Keratinocyte (primary cell): ENCODE data around the gene CELA2B. TPM values are rescaled to one million over a fixed set of nuclear protein-coding genes. Genes with fewer than 3 reads are reported as not detected.

Experiments
- DNase-seq: peaks from one replicate; pipeline ENCODE4 v3.0.0-alpha.2; 2011; ENCODE audit warnings: low read depth, missing footprints, low spot score
- FAIRE-seq: peaks from 2 replicates; lab custom pipeline; 2011; peaks lifted over from hg19 to GRCh38; lab: Jason Lieb, UNC
- H2AFZ ChIP-seq: 2 replicates; pipeline ENCODE4 v1.6.0; 2012; ENCODE audit warnings: low read length, control low read depth, inconsistent platforms; ENCODE audit not compliant: control insufficient read depth
- H3K27ac ChIP-seq: 2 replicates; pipeline ENCODE4 v1.5.1; 2011; ENCODE audit warnings: low read length; ENCODE audit not compliant: control insufficient read depth, insufficient read depth
- H3K27me3 ChIP-seq: 3 replicates; pipeline ENCODE4 v1.6.0; 2011; ENCODE audit warnings: low read length; ENCODE audit not compliant: control insufficient read depth, insufficient read depth; ENCODE audit errors: extremely low read depth
- H3K36me3 ChIP-seq, 2 experiments: 2 replicates in 1 of 2; 3 replicates in 1 of 2; pipeline ENCODE4 v1.5.1; 2011; ENCODE audit warnings: low read length in 2 of 2, mild to moderate bottlenecking in 1 of 2; ENCODE audit not compliant: control insufficient read depth in 2 of 2, insufficient read depth in 2 of 2; ENCODE audit errors: extremely low read depth in 1 of 2
- H3K4me1 ChIP-seq: 3 replicates; pipeline ENCODE4 v1.5.1; 2011; ENCODE audit warnings: low read length; ENCODE audit not compliant: control insufficient read depth, insufficient read depth; ENCODE audit errors: extremely low read depth
- H3K4me2 ChIP-seq: 3 replicates; pipeline ENCODE4 v1.6.0; 2011; ENCODE audit warnings: low read depth, low read length; ENCODE audit not compliant: control insufficient read depth, insufficient read depth; ENCODE audit errors: extremely low read depth
- H3K4me3 ChIP-seq, 3 experiments: fragments of 200-600 bp in 1 of 3; sonication (generic) in 1 of 3; 2 replicates in 2 of 3; 3 replicates in 1 of 3; pipeline ENCODE4 v1.5.1; 2011 to 2016; ENCODE audit warnings: low read length in 3 of 3, mild to moderate bottlenecking in 3 of 3, control low read depth in 2 of 3, inconsistent platforms in 1 of 3, low read depth in 1 of 3, mixed read lengths in 1 of 3, mixed run types in 1 of 3, moderate library complexity in 1 of 3; ENCODE audit not compliant: control insufficient read depth in 2 of 3, insufficient read depth in 2 of 3; ENCODE audit errors: extremely low read depth in 1 of 3
- H3K79me2 ChIP-seq: 2 replicates; pipeline ENCODE4 v1.6.0; 2012; ENCODE audit warnings: low read length; ENCODE audit not compliant: control insufficient read depth, insufficient read depth
- H3K9ac ChIP-seq: 3 replicates; pipeline ENCODE4 v1.6.0; 2011; ENCODE audit warnings: low read length; ENCODE audit not compliant: control insufficient read depth, insufficient read depth; ENCODE audit errors: extremely low read depth
- H3K9me1 ChIP-seq: 3 replicates; pipeline ENCODE4 v1.6.0; 2011; ENCODE audit warnings: low read length; ENCODE audit not compliant: control insufficient read depth, insufficient read depth; ENCODE audit errors: extremely low read depth
- H3K9me3 ChIP-seq: 2 replicates; pipeline ENCODE4 v1.5.1; 2012; ENCODE audit warnings: low read depth, low read length; ENCODE audit not compliant: control insufficient read depth
- H4K20me1 ChIP-seq: 3 replicates; pipeline ENCODE4 v1.6.0; 2011; ENCODE audit warnings: low read length; ENCODE audit not compliant: control insufficient read depth, insufficient read depth; ENCODE audit errors: extremely low read depth
- EZH2 ChIP-seq: IDR thresholded peaks from one replicate; pipeline ENCODE4 v1.6.1; 2012; ENCODE audit warnings: inconsistent platforms, mild to moderate bottlenecking, low read length, moderate library complexity
- dilution Hi-C: fragments of 300-500 bp; cut with MboI; formaldehyde crosslinking; loops from one replicate; pipeline ENCODE4 v1.7.0; 2020; ENCODE audit warnings: low sequenced_read_pairs; ENCODE audit not compliant: extremely low pct_ligation_motif_present
- polyA plus RNA-seq, 5 experiments: library from polyadenylated mRNA; depleted of rRNA in 3 of 5; stranded (reverse) in 3 of 5; stranded (forward) in 1 of 5; unstranded in 1 of 5; fragments of >200 nt; gene quantifications; 1 replicate in 1 of 5; 2 replicates in 3 of 5; 3 replicates in 1 of 5; pipeline versions ENCODE4 v1.2.1 to v1.2.3, GENCODE V29; 2011 to 2012; ENCODE audit warnings: missing spikeins in 2 of 5, low read depth in 1 of 5, low replicate concordance in 1 of 5
- TF ChIP-seq, protein P1 (sequence below), 3 experiments: IDR thresholded peaks in 1 of 3; conservative IDR thresholded peaks in 1 of 3; optimal IDR thresholded peaks in 1 of 3; 2 replicates in 2 of 3; 3 replicates in 1 of 3; pipeline versions ENCODE3 to v1.5.1; 2011; ENCODE audit warnings: low read length in 3 of 3, mild to moderate bottlenecking in 3 of 3, moderate library complexity in 2 of 3, control low read depth in 1 of 3, inconsistent platforms in 1 of 3; ENCODE audit not compliant: insufficient read depth in 2 of 3; ENCODE audit errors: extremely low read depth in 1 of 3

Gene CELA2B
- polyA plus RNA-seq, 1 donor (not counting 4 experiments of a cell fraction or from before 2014, with no cell fraction given) = not detected

DNA sequence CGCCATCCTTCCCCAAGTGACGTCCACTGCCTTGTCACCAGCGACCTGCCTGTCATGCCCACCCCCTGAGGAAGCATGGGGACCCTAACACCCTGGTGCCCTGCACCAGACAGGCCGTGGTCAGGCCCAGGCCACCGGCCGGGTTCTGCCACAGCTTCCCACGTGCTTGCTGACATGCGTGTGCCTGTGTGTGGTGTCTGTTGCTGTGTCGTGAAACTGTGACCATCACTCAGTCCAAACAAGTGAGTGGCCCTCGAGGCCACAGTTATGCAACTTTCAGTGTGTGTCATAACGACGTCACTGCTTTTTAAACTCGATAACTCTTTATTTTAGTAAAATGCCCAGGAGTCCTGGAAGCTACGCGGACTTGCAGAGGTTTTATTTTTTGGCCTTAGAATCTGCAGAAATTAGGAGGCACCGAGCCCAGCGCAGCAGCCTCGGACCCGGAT is 46.2 kb upstream of the CELA2B start:
- H3K27me3 ChIP-seq = no peaks in the 10 kb centered on the region
- H2AFZ ChIP-seq = no peak overlapping the region
- no peaks in the 10 kb centered on the region for H3K9me1 ChIP-seq
- H4K20me1 ChIP-seq = peaks cover 12% of the 10 kb centered on the region
- H3K36me3 ChIP-seq = peaks cover 14 to 31% of the 10 kb centered on the region in 2 experiments
- FAIRE-seq (no peak), DNase-seq (no peak)
- no peak overlapping the region for H3K4me2 ChIP-seq
- H3K4me3 ChIP-seq = no peak overlapping the region
- H3K9ac ChIP-seq = no peak overlapping the region
- H3K9me3 ChIP-seq = no peaks in the 10 kb centered on the region
- H3K27ac ChIP-seq = peak overlapping the region; percentile 20
- no peak for TF ChIP-seq EZH2
- dilution Hi-C loops = no loop called here
- H3K4me1 ChIP-seq = peaks cover 22% of the 10 kb centered on the region
- peaks cover 10% of the 10 kb centered on the region for H3K79me2 ChIP-seq

DNA sequence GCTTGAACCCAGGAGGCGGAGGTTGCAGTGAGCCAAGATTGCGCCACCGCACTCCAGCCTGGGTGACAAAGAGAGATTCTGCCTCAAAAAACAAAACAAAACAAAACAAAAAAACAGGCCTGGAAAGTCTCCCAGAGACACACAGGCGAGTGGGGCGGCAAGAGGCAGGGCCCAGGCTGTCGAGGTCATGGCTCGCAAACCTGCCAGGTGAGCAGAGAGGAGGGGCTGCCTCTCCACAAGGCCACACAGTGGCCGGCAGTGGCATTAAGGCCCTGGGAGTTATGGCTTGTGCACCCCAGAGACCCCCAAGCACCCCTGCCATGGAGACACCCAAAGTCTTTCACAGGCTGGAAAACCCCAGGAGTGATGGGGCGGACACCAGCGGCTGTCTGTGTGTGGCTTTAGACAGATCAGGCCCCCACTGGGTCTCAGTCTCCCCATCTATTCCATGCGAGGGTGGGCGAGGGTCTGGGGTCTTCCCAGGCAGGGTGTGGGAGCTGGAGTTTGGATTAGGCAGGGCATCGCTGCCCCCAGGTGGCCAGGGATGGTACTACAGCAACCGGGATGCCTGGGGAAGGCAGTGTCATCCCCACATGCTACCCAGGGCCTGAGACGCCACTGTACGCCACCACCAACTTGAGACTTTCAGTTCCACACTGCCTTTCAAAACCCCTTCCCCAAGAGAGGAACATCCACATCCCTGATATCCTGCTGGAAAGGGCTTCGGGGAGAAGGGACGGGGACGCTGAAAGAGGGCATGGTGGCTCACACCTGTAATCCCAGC is 44.9 kb upstream of the CELA2B start:
- no peak for FAIRE-seq
- H3K4me3 ChIP-seq = no peak overlapping the region
- peaks cover 10 to 31% of the 10 kb centered on the region in 2 experiments for H3K36me3 ChIP-seq
- H2AFZ ChIP-seq = no peak overlapping the region
- H3K4me2 ChIP-seq = no peak overlapping the region
- no peak overlapping the region for H3K9ac ChIP-seq
- H3K4me1 ChIP-seq = peaks cover 15% of the 10 kb centered on the region
- H4K20me1 ChIP-seq = peaks cover 6% of the 10 kb centered on the region
- no peaks in the 10 kb centered on the region for H3K9me3 ChIP-seq
- no peaks in the 10 kb centered on the region for H3K27me3 ChIP-seq
- H3K9me1 ChIP-seq = no peaks in the 10 kb centered on the region
- H3K27ac ChIP-seq = no peak overlapping the region
- dilution Hi-C loops = no loop called here
- peaks cover 3% of the 10 kb centered on the region for H3K79me2 ChIP-seq
- no peak for TF ChIP-seq EZH2
- TF ChIP-seq, protein P1, sequence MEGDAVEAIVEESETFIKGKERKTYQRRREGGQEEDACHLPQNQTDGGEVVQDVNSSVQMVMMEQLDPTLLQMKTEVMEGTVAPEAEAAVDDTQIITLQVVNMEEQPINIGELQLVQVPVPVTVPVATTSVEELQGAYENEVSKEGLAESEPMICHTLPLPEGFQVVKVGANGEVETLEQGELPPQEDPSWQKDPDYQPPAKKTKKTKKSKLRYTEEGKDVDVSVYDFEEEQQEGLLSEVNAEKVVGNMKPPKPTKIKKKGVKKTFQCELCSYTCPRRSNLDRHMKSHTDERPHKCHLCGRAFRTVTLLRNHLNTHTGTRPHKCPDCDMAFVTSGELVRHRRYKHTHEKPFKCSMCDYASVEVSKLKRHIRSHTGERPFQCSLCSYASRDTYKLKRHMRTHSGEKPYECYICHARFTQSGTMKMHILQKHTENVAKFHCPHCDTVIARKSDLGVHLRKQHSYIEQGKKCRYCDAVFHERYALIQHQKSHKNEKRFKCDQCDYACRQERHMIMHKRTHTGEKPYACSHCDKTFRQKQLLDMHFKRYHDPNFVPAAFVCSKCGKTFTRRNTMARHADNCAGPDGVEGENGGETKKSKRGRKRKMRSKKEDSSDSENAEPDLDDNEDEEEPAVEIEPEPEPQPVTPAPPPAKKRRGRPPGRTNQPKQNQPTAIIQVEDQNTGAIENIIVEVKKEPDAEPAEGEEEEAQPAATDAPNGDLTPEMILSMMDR (optimal IDR thresholded peaks at IDR 0.05 in 1 of 3, IDR thresholded peaks at IDR 0.05 in 1 of 3, conservative IDR thresholded peaks at IDR 0.05 in 1 of 3; ENCODE audit: extremely low read depth in 1 of 3, insufficient read depth in 2 of 3, low read length in 3 of 3) = peak; percentile 92 to 98 (median 94)
- DNase-seq = no peak
